ENCODE measurements around the gene USHBP1. TPM values are rescaled to one million over a fixed set of nuclear protein-coding genes. Genes with fewer than 3 reads are reported as not detected.

Gene USHBP1
- total RNA-seq, 1 donor from 2014 or later = 20.4 TPM

DNA sequence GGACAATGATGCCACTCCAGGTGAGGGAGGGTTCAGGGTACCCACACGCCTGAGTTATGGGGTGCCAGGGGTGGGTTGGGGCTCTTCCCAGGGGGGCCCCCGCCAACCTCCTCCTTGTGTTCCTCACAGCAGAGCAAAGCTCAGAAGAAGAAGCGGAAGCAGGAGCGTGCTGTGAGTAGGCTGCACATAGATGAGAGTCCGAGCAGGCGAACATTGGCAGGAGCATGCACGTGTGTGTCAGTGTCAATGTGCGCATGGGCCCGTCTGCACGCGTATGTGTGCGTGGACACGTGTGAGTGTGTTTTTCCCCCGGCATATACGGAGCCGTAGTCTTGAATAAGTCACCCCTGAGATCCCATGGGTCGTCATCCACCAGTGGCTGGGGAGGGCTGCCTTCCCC lies 61.8 kb downstream of the USHBP1 start:
- H3K36me3 ChIP-seq = peaks cover 17 to 57% of the 10 kb centered on the region in 2 donors
- H3K27ac ChIP-seq = no peak overlapping the region
- TF ChIP-seq, protein P1, sequence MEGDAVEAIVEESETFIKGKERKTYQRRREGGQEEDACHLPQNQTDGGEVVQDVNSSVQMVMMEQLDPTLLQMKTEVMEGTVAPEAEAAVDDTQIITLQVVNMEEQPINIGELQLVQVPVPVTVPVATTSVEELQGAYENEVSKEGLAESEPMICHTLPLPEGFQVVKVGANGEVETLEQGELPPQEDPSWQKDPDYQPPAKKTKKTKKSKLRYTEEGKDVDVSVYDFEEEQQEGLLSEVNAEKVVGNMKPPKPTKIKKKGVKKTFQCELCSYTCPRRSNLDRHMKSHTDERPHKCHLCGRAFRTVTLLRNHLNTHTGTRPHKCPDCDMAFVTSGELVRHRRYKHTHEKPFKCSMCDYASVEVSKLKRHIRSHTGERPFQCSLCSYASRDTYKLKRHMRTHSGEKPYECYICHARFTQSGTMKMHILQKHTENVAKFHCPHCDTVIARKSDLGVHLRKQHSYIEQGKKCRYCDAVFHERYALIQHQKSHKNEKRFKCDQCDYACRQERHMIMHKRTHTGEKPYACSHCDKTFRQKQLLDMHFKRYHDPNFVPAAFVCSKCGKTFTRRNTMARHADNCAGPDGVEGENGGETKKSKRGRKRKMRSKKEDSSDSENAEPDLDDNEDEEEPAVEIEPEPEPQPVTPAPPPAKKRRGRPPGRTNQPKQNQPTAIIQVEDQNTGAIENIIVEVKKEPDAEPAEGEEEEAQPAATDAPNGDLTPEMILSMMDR (IDR thresholded peaks at IDR 0.05) = no peak
- TF ChIP-seq POLR2A (IDR thresholded peaks at IDR 0.05) (no peak), POLR2AphosphoS5 (IDR thresholded peaks at IDR 0.05; ENCODE audit: insufficient read depth in 1 of 2, low read depth in 1 of 2) (no peak)
- H3K4me1 ChIP-seq = no peaks in the 10 kb centered on the region
- no peak overlapping the region for H3K4me3 ChIP-seq
- no peak for DNase-seq (ENCODE audit: extremely low spot score in 2 of 2)
- no peaks in the 10 kb centered on the region for H3K9me3 ChIP-seq
- H3K27me3 ChIP-seq = no peaks in the 10 kb centered on the region
- intact Hi-C loops (cut with DNase I) = no loop called here

DNA sequence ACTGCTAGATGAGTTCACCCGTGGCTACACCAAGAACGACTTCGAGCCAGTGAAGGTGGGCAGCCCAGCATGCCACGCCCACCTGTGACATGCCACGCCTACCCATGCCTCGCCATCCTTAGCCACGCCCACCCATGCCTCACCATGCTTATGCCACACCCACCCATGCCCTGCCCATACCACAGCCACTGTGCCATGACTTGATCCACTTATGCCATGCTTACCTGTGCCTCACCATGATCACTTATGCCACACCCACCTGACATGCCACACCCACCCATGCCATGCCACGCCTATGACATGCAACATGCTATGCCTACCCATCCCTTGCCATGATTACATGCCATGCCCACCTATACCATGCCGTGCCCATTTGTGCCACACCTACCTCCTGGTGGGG lies 62.3 kb downstream of the USHBP1 start:
- H3K36me3 ChIP-seq = peaks cover 17 to 61% of the 10 kb centered on the region in 2 donors
- no peak for DNase-seq (ENCODE audit: extremely low spot score in 2 of 2)
- H3K27ac ChIP-seq = no peak overlapping the region
- intact Hi-C loops (cut with DNase I) = no loop called here
- no peaks in the 10 kb centered on the region for H3K4me1 ChIP-seq
- H3K4me3 ChIP-seq = no peak overlapping the region
- H3K27me3 ChIP-seq = no peaks in the 10 kb centered on the region
- TF ChIP-seq POLR2A (IDR thresholded peaks at IDR 0.05) (no peak), POLR2AphosphoS5 (IDR thresholded peaks at IDR 0.05; ENCODE audit: insufficient read depth in 1 of 2, low read depth in 1 of 2) (no peak)
- TF ChIP-seq, protein P1 (IDR thresholded peaks at IDR 0.05) = no peak
- no peaks in the 10 kb centered on the region for H3K9me3 ChIP-seq

DNA sequence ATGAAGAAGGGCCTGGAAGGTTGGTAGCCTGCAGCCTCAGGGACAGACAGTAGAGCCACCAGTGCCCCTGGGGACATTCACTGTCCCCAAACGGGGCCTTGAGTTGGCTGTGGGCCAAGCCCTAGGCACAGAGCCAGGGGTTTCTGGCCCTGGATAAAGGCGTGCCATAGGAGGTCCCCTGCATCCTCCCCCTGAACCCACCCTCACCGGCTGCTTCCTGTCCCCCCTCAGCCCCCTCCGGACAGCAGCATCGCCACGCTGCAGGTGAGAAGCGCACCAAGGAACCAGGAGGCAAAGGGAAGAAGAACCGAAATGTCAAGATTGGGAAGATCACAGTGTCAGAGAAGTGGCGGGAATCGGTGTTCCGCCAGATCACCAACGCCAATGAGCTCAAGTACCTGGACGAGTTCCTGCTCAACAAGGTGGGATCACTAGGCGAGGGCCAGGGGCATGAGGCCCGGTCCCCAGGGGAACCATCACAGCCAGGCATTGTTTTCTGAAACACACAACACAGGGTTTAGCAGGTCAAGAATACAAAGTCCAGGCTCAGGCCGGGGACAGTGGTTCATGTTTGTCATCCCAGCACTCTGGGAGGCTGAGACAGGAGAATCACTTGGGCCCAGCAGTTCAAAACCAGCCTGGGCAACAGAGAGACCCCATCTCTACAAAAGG lies 64.0 kb downstream of the USHBP1 start:
- DNase-seq (ENCODE audit: extremely low spot score in 2 of 2) = no peak
- TF ChIP-seq POLR2A (IDR thresholded peaks at IDR 0.05) = no peak
- no peak for TF ChIP-seq POLR2AphosphoS5 (IDR thresholded peaks at IDR 0.05; ENCODE audit: insufficient read depth in 1 of 2, low read depth in 1 of 2)
- TF ChIP-seq, protein P1 (IDR thresholded peaks at IDR 0.05) = no peak
- Histone ChIP-seq H3K27ac (no peak overlapping the region), H3K4me3 (no peak overlapping the region), H3K9me3 (no peaks in the 10 kb centered on the region), H3K4me1 (no peaks in the 10 kb centered on the region), H3K27me3 (no peaks in the 10 kb centered on the region), H3K36me3 (peaks cover 17 to 57% of the 10 kb centered on the region in 2 donors)
- intact Hi-C loops (cut with DNase I) = no loop called here

Other genes starting within 250 kb of the USHBP1 start
- gene CPAMD8, start 237.9 kb downstream of the USHBP1 start, total RNA-seq = 16.0 TPM
- gene HAUS8, start 189.3 kb downstream of the USHBP1 start, total RNA-seq = 4.7 TPM
- 100 TPM for gene MYO9B, start 189.0 kb downstream of the USHBP1 start, total RNA-seq
- gene USE1, start 49.4 kb downstream of the USHBP1 start, total RNA-seq = 30.9 TPM
- 24.1 TPM for gene OCEL1, start 38.5 kb downstream of the USHBP1 start, total RNA-seq
- gene NR2F6, start 18.8 kb downstream of the USHBP1 start, total RNA-seq = 41.3 TPM
- 59.7 TPM for gene BABAM1, start 2.7 kb upstream of the USHBP1 start, total RNA-seq
- 2.9 TPM for gene ANKLE1, start 17.2 kb upstream of the USHBP1 start, total RNA-seq
- 10.8 TPM for gene ABHD8, start 38.7 kb upstream of the USHBP1 start, total RNA-seq
- 176 TPM for gene MRPL34, start 41.1 kb upstream of the USHBP1 start, total RNA-seq
- 12.0 TPM for gene DDA1, start 44.8 kb upstream of the USHBP1 start, total RNA-seq
- 10.3 TPM for gene ANO8, start 70.1 kb upstream of the USHBP1 start, total RNA-seq
- gene GTPBP3, start 72.8 kb upstream of the USHBP1 start, total RNA-seq = 25.5 TPM
- gene PLVAP, start 112.6 kb upstream of the USHBP1 start, total RNA-seq = 74.9 TPM
- not detected for gene CCDC194, start 129.5 kb upstream of the USHBP1 start, total RNA-seq
- 88.4 TPM for gene BST2, start 140.9 kb upstream of the USHBP1 start, total RNA-seq
- 53.3 TPM for gene MVB12A, start 155.3 kb upstream of the USHBP1 start, total RNA-seq
- 0.49 TPM for gene TMEM221, start 183.9 kb upstream of the USHBP1 start, total RNA-seq
- gene NXNL1, start 196.2 kb upstream of the USHBP1 start, total RNA-seq = not detected
- 22.1 TPM for gene SLC27A1, start 205.8 kb upstream of the USHBP1 start, total RNA-seq
- gene PGLS, start 246.9 kb upstream of the USHBP1 start, total RNA-seq = 134 TPM

Data from vagina (tissue), 2 donors.